ENCODE results near the gene CACNA2D1.

CACNA2D1 gene

GRCh38 chr7:82331234-82331633, 112.3 kb downstream of the CACNA2D1 start:
- no peak for DNase-seq

DNA sequence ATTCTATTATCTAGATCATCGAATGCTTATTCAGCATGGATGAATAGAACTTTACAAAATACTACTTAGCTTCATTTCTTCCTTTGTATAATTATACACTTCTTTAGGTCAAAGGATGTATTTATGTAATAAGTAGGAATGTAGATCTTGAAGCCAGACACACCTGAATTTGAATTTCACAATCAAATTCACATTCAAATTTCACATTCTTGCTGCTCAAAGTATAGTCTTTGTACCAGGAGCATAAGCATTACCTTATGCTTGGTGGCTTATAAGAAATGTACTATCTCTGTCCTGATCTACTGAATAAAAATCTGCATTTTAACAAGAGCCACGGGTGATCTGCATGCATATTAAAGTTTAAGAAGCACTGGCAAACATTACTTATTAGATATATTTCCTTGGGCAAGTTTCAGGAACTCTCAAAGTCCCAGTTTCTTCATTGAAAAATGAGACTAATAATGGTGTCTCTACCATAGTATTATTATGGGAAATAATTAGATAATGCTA, 112.8 kb downstream of the CACNA2D1 start:
- no peak for DNase-seq

- no peak for DNase-seq
Observed at GRCh38 chr7:82327898-82328297, 115.7 kb downstream of the CACNA2D1 start.

- DNase-seq = no peak
Observed at GRCh38 chr7:82325416-82325815, 118.2 kb downstream of the CACNA2D1 start.

GRCh38 chr7:82323806-82324205, 119.8 kb downstream of the CACNA2D1 start:
- no peak for DNase-seq

- DNase-seq = no peak
Observed at GRCh38 chr7:82319674-82320118, 123.9 kb downstream of the CACNA2D1 start.

DNA sequence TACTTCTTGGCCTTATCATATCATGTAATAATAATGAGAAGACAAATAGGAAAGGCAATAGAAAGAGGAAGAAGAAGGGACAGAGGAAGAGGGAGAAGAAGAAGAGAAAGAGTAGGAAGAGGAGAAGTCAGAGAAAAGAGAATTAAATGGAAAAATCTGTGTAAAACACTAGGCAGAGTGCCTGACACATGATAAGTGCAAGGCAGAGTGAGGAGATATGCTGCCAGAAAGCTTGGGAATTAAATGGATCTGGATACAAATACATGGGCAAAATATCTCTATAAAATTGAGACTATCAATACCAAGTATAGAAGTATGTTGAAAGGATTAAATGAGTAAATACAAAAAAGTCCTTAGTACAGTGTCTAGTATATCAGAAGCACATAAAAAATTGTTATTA, 124.8 kb downstream of the CACNA2D1 start:
- no peak for DNase-seq

GRCh38 chr7:82317760-82318159, 125.8 kb downstream of the CACNA2D1 start:
- no peak for DNase-seq

GRCh38 chr7:82317257-82317721, 126.3 kb downstream of the CACNA2D1 start:
- DNase-seq = no peak

DNA sequence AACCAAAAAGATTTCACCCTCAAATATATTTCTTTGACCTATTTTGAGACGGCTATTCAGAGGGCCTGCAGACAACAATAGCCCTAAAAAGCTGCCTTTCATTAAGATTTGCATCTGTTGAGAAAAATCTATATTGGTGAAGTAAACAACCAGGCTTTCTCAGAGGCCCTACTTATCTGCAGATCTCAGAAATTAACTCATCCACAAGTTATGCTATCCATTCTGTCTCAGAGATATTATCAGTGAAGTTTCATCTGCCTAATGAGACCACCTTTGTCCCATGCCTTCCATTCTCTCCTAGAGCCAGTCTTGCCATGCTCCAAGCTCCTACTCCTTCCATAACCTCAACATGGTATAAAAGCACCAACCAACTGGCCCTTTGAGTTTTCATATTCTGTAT, 130.3 kb downstream of the CACNA2D1 start:
- no peak for DNase-seq

DNA sequence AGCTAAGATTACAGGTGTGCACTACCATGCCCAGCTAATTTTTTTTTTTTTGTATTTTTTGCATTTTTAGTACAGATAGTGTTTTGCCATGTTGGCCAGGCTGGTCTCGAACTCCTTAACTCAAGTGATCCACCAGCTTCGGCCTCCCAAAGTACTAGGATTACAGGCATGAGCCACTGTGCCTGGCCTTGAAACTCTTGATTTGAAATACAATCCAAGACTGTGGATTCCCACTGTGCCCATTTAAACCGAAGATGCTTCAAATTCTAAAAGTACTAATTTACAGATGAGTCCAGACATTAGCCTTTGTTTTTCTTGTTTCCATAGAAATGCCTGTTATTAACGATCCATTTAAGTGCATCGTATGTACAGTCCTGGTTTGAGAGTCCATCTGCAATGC, 130.9 kb downstream of the CACNA2D1 start:
- no peak for DNase-seq

DNA sequence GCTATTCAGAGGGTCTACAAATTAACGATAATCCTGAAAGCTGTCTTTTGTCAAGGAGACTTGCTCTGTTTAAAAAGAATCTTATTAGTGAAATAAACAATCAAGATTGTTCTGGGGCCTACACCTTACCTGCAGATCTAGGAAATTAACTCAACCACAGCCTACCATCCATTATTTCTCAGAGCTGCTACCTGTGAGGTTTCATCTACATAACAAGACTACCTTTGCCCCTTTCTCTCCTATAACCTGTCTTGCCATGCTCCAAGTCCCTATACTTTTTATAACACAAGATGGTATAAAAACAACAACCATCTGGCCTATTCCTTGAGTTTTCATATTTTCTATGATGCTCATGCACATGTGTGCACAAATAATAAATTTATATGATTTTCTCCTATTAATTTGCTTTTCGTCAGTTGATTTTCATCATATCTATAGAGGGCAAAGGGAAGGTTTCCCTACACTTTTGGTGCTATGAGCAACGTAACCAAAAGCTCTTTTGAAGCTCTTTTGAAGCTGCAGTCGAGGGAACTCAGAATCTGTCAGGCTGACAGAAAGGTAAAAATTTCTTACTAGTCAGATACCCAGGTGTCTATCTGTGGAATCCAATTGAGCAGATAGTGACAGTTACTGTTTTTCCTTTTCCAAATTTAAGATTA, 138.1 kb downstream of the CACNA2D1 start:
- DNase-seq = no peak

DNA sequence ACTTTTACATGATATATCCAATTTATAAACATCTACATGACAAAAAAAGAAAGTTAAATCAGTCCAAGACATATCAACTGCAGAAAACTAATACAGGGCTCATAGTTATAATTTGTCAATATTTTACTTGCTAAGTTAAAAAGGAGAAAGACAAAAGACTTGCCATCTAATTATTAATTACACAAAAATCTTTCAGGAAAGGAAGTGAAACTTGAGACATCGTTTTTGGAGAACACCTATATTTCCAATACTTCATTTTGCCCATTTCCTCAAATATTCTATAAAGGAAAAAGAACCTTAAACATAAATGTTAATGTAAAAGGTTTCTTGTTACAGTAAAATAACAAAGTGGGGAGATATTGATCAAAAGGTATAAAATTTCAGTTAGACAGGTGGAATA, 148.7 kb downstream of the CACNA2D1 start:
- DNase-seq = no peak

DNA sequence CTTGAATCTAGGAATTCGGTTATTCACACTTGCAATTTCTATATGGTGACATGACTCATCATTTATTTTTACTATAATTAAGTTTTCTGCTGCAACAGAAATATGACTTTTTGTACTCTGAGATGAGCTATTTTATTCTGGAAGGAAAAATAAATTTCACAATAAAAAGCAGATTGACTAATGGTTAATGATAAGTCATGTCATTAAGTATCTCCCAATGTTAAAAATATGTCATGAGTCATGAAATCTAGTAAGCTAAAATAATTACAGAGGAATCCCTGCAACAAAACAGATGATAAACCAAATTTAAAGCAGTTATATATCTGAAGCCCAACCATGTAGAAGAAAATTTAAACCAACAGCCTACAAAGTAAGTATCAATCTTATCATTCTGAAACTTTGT, 149.2 kb downstream of the CACNA2D1 start:
- no peak for DNase-seq

DNA sequence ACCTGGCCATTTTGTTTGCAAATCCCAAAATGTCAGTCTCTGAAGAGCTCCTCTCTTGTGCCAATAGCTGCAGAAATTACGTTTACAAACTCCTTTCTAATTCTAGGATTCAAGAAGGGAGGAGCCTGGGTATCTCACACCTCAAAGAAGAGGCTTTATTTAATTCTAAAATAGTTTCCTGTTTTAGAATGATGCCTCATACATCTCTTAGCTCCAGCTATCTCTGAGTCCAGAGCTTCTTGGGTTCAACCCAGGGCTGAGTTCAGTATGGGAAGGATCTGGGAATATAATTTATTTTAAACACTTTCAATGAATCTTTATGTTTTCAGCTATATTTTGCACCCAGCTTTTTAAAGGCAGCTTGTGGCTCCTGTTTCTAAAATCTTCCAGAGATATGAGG, 150.1 kb downstream of the CACNA2D1 start:
- DNase-seq = no peak

- DNase-seq = no peak
Observed at GRCh38 chr7:82291931-82292330, 151.6 kb downstream of the CACNA2D1 start.

- DNase-seq = no peak
Observed at GRCh38 chr7:82289889-82290288, 153.7 kb downstream of the CACNA2D1 start.

- no peak for DNase-seq
Observed at GRCh38 chr7:82289152-82289535, 154.4 kb downstream of the CACNA2D1 start.

DNA sequence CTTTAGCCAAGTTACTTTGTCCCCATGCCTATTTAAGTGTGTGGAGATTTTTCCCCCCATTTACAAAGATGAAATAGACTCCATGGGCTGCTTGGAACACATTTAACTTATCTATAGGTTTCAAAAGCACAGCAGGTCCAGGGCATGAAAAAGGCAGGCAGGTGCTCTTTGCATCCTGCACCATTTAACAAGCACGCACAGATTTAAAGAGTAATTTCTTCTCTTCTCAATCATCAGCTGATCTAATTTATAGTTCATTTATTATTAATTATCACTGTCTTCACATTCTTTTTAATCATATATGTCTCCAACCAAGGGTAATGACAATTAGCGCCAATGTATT, 156.8 kb downstream of the CACNA2D1 start:
- DNase-seq = no peak

DNA sequence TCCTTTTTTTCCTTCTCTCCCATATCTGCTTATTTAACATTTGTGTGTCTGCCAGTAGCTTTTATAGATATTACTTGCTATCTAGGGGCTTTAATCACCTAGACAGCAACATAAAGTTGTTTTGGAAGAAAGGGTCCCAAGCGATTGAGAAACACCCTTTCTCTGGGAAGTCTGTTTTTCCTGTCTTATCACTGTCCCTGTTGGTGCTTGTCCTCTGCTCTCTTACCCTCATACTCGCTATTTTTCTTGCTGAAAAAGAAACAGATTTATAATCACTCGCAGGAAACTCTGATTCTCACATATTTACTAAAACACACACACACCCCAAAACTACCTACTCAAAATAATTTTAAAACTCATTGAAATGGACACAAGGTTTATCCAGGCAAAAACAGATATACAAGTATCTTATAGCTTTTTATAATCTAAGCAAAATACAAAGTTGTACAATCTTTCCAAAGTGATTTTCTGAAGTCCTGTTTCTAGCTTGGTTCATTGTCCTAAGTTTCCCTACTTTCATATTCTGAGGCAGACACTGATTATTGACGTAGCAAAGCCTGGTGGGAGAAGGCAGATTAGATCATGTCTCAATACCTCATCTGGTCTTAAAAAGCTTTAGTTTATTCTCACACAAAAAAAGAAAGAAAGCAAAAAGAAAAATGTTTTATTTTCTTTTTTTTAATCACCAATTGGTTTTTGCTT, 157.3 kb downstream of the CACNA2D1 start:
- no peak for DNase-seq

- no peak for DNase-seq
Observed at GRCh38 chr7:82284936-82285519, 158.5 kb downstream of the CACNA2D1 start.

GRCh38 chr7:82275342-82275741, 168.2 kb downstream of the CACNA2D1 start:
- no peak for DNase-seq

DNA sequence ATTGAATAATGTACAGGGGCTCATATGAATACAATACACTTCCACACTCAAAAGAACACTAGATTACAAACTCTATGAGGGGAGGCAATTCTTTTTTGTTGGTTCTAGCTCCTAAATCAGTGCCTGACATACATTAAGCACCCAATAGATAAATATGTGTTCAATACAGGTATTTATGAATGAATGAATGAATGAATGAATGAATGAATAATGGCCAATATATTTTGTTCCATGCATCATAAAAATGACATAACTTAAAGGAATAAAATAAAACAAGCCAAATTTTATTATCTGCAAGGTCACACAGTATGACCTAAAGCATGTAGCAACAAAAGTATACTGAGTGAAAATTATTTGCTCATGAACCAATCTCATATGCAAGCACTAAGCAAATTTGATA, 168.9 kb downstream of the CACNA2D1 start:
- no peak for DNase-seq

DNA sequence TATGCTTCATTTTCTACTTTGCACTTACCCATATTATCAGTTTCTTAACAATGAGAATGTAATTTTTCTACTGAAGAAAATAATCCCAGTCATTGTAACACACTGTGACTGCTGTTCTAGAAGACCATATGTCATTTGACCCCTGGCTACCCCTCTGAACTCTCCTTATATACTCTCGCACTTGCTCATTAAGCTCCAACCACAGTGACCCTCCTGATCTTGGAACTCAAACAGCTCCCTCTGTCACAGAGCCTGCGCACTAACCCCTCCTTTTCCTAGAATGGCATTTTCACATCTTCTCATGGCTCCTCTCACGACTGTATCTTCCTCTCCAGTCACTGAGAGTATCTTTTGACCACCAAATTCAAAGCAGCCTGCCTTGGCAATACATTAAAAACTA, 169.7 kb downstream of the CACNA2D1 start:
- DNase-seq = no peak

Measured in bone marrow (tissue), 2 donors.